ENCODE results near the gene IFNL3. TPM values are rescaled to one million over a fixed set of nuclear protein-coding genes. Genes with fewer than 3 reads are reported as not detected.
A peak's percentile ranks its signal among the peaks of the same experiment; 100 is the strongest.

Gene IFNL3
- total and polyA plus RNA-seq, 2 of the 13 experiments (the other 11 are each of a cell fraction or from before 2014, with no cell fraction given), result not detected

DNA sequence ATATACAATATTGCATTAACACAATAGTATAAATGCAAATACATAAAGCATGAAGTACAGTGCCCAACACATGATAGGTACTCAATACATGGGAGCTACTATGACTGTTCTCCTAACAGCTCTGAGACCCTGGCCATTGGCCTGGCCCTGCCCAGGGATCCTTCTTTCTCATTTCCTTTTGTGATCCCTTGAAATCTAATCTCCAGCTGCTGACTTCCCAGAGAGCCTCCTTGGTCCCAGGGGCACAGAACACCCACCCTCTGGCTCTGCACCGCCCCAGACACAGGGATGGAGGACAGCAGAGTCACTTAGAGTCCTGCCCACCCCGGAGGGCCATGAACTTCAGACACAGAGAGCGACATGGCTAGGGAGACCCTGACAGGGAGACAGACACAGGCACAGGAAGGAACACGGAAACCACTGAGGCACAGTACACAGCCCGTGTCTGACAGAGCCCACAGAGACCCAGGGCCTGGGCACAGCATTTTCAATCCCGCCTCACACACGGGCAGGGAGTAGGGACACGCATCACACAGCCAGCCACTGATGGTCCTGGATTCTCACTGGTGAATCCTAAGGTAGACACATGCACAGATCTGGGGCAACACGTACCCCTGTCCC lies 36.5 kb downstream of the IFNL3 start:
- 23% methylated on average over 2 of the region's 9 CpGs for WGBS (ENCODE audit: low lambda C conversion rate)
- Histone ChIP-seq H3K27me3 (ENCODE audit: control insufficient read depth in 1 of 2, insufficient read depth in 2 of 2, low read length in 2 of 2) (peaks cover 6 to 20% of the 10 kb centered on the region in 2 experiments), H3K4me2 (ENCODE audit: low read depth, low read length) (no peak overlapping the region), H4K20me1 (ENCODE audit: insufficient read depth, low read length) (no peaks in the 10 kb centered on the region), H2AFZ (ENCODE audit: low read length) (no peak overlapping the region), H3K36me3 (replicated peaks in 1 of 2; ENCODE audit: control insufficient read depth in 1 of 2, insufficient read depth in 2 of 2, low read length in 2 of 2) (no peaks in the 10 kb centered on the region), H3K27ac (ENCODE audit: extremely low read length, insufficient read depth, low read length) (no peak overlapping the region), H3K79me2 (ENCODE audit: insufficient read depth, low read length) (no peaks in the 10 kb centered on the region), H3K4me3 (replicated peaks in 1 of 3; ENCODE audit: insufficient read depth in 1 of 3, low read depth in 2 of 3, low read length in 3 of 3) (no peak overlapping the region), H3K9ac (ENCODE audit: insufficient read depth, low read depth, low read length) (no peak overlapping the region), H3K4me1 (ENCODE audit: insufficient read depth, low read length) (no peaks in the 10 kb centered on the region), H3K9me3 (ENCODE audit: low read length) (no peaks in the 10 kb centered on the region)
- in situ Hi-C loops (cut with HindIII; ENCODE audit: extremely low pct_ligation_motif_present, low pct_unique_long_range_greater_than_20kb) (no loop called here), intact Hi-C loops (cut with micrococcal nuclease; ENCODE audit: unreplicated experiment) (no loop called here)
- DNase-seq (ENCODE audit: low spot score), result no peak
- ChIA-PET CTCF (ENCODE audit: low intra/inter-chr PET ratio, low total read pairs) (no interaction called here), POLR2A (no interaction called here)
- no peak for FAIRE-seq
- no peak for TF ChIP-seq ZNF589 (CRISPR knock-in tag; conservative IDR thresholded peaks at IDR 0.05)
- TF ChIP-seq ZIK1 (CRISPR knock-in tag; IDR thresholded peaks at IDR 0.05; ENCODE audit: borderline replicate concordance, low read depth), result no peak
- no peak for TF ChIP-seq ZNF292 (CRISPR knock-in tag; IDR thresholded peaks at IDR 0.05; ENCODE audit: borderline replicate concordance, low read depth)
- TF ChIP-seq ZNF530 (CRISPR knock-in tag; IDR thresholded peaks at IDR 0.05; ENCODE audit: low read depth), result no peak
- TF ChIP-seq JARID2 (CRISPR knock-in tag; IDR thresholded peaks at IDR 0.05; ENCODE audit: insufficient replicate concordance), result no peak
- TF ChIP-seq HOXA7 (CRISPR knock-in tag; IDR thresholded peaks at IDR 0.05), result no peak
- no TSS peak for BruUV-seq (replicated peaks)
- ATAC-seq, result no peak

DNA sequence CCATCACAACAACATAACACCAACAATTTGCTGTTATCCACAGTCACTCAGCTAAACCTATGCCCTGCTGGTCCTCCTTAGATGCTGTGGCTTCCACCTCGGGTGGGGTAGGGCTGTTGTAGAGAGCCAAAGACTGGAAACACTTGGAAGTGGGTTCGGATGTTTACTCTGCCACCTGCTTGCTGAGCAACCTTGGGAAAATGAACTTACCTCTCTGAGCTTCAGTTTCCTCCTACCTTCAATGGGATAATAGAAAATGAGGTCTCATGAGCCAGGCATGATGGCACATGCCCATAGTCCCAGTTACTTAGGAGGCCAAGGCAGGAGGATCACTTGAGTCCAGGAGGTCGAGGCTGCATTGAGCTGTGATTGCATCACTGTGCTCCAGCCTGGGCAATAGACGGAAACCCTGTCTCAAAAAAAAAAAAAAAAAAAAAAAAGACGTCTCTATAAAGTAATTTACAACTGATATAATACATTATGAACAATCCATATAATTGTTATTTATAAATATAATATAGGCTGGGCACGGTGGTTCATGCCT lies 37.4 kb downstream of the IFNL3 start:
- POLR2A ChIA-PET, result no interaction called here
- Histone ChIP-seq H3K79me2 (ENCODE audit: insufficient read depth, low read length) (no peaks in the 10 kb centered on the region), H3K4me2 (ENCODE audit: low read depth, low read length) (no peak overlapping the region), H3K9me3 (ENCODE audit: low read length) (no peaks in the 10 kb centered on the region), H4K20me1 (ENCODE audit: insufficient read depth, low read length) (no peaks in the 10 kb centered on the region), H3K27me3 (ENCODE audit: control insufficient read depth in 1 of 2, insufficient read depth in 2 of 2, low read length in 2 of 2) (peaks cover 6 to 29% of the 10 kb centered on the region in 2 experiments), H3K27ac (ENCODE audit: extremely low read length, insufficient read depth, low read length) (no peak overlapping the region), H3K9ac (ENCODE audit: insufficient read depth, low read depth, low read length) (no peak overlapping the region), H3K4me3 (replicated peaks in 1 of 3; ENCODE audit: insufficient read depth in 1 of 3, low read depth in 2 of 3, low read length in 3 of 3) (no peak overlapping the region), H2AFZ (ENCODE audit: low read length) (no peak overlapping the region), H3K4me1 (ENCODE audit: insufficient read depth, low read length) (peaks cover 3% of the 10 kb centered on the region; the same call in 1 of the 2 replicates), H3K36me3 (replicated peaks in 1 of 2; ENCODE audit: control insufficient read depth in 1 of 2, insufficient read depth in 2 of 2, low read length in 2 of 2) (no peaks in the 10 kb centered on the region)
- no TSS peak for BruUV-seq (replicated peaks)
- intact Hi-C loops (cut with micrococcal nuclease; ENCODE audit: unreplicated experiment), result no loop called here
- WGBS (ENCODE audit: low lambda C conversion rate), result 18% methylated on average over 6 of the region's 6 CpGs
- TF ChIP-seq, protein P1, sequence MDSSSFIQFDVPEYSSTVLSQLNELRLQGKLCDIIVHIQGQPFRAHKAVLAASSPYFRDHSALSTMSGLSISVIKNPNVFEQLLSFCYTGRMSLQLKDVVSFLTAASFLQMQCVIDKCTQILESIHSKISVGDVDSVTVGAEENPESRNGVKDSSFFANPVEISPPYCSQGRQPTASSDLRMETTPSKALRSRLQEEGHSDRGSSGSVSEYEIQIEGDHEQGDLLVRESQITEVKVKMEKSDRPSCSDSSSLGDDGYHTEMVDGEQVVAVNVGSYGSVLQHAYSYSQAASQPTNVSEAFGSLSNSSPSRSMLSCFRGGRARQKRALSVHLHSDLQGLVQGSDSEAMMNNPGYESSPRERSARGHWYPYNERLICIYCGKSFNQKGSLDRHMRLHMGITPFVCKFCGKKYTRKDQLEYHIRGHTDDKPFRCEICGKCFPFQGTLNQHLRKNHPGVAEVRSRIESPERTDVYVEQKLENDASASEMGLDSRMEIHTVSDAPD (CRISPR knock-in tag; IDR thresholded peaks at IDR 0.05), result no peak
- peak; percentile 68; the same call in 1 of the 2 replicates for TF ChIP-seq ZNF768 (CRISPR knock-in tag; IDR thresholded peaks at IDR 0.05)
- FAIRE-seq, result no peak
- ATAC-seq, result no peak
- DNase-seq (ENCODE audit: low spot score), result no peak
- CTCF ChIA-PET (ENCODE audit: low intra/inter-chr PET ratio, low total read pairs), result no interaction called here
- in situ Hi-C loops (cut with HindIII; ENCODE audit: extremely low pct_ligation_motif_present, low pct_unique_long_range_greater_than_20kb), result no loop called here
